LNCAP (cell line): ENCODE results near the gene FGD4.

Source experiments
- CTCF ChIP-seq: fragments of 450-650 bp; IDR thresholded peaks from 2 replicates; pipeline ENCODE4 v1.5.1; 2017; ENCODE audit warnings: mild to moderate bottlenecking

Gene FGD4

GRCh38 chr12:32367381-32367780, 32.0 kb upstream of the FGD4 start:
- no peak for TF ChIP-seq CTCF

- TF ChIP-seq CTCF: no peak
Measured at GRCh38 chr12:32369202-32369601, 30.2 kb upstream of the FGD4 start.

GRCh38 chr12:32377344-32378055, 21.9 kb upstream of the FGD4 start:
- TF ChIP-seq CTCF: no peak

DNA sequence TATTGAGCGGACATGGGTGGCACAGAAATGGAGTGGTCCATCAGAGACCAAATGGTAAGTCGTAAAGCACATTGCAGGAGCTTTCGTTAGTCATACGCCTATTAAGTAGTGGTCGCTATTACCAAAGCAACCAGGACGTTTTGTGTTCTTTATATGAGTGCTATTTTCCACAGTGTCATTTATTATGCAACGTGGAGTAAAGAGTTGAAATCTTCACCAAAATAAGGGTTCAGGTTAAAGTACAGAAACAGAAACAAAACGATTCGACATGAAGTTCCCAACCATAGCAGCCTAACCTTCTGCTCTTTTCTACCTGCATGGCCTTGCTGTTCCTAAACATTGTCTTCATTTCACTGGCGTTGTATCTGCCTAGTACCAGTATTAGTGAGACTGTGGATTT, 20.1 kb upstream of the FGD4 start:
- TF ChIP-seq CTCF: no peak

- TF ChIP-seq CTCF: no peak
Measured at GRCh38 chr12:32379667-32380066, 19.7 kb upstream of the FGD4 start.

- TF ChIP-seq CTCF: no peak
Measured at GRCh38 chr12:32382226-32382625, 17.1 kb upstream of the FGD4 start.

DNA sequence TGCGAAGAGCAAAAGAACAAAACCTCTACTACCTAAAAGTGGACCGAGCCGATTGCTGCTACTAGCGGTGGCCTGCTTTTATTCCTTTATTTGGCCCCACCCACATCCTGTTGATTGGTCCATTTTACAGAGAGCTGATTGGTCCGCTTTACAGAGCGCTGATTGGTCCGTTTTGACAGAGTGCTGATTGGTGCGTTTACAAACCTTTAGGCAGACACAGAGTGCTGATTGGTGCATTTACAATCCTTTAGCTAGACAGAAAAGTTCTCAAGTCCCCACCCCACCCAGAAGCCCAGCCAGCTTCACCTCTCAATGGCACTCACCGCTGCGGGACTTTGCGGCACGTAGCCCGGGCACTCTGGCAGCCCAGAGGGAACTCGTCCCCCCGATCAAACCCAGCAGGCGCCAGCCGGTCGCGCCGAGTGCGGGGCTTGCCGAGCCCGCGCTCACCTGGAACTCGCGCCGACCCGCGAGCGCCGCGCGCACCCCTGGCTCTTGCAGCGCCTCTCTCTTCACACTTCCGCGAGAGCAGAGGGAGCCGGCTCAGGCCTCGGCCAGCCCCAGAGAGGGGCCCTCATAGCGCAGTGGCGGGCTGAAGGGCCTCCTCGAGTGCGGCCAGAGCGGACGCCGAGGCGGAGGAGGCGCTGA, 8.7 kb upstream of the FGD4 start:
- no peak for TF ChIP-seq CTCF
